ENCODE data around the gene LRRC14B.
"Not testable (repeated sequence)": the region's sequence is repeated elsewhere in the genome, so short reads cannot be mapped to it uniquely, and the experiment has no call there.

- TF ChIP-seq CTCF (conservative IDR thresholded peaks at IDR 0.05; ENCODE audit: low read depth in 2 of 2); EZH2 (IDR thresholded peaks at IDR 0.05; ENCODE audit: low read depth, unreplicated experiment); REST (IDR thresholded peaks at IDR 0.05; ENCODE audit: unreplicated experiment); POLR2AphosphoS5 (IDR thresholded peaks at IDR 0.05; ENCODE audit: low read depth); STAT1 (IDR thresholded peaks at IDR 0.05; ENCODE audit: unreplicated experiment); CREB1 (CRISPR knock-in tag; IDR thresholded peaks at IDR 0.05; ENCODE audit: low read depth); ZNF114 (CRISPR knock-in tag; IDR thresholded peaks at IDR 0.05); NANOG (IDR thresholded peaks at IDR 0.05; ENCODE audit: borderline replicate concordance); EZH2phosphoT487 (IDR thresholded peaks at IDR 0.05; ENCODE audit: unreplicated experiment); ETS1 (IDR thresholded peaks at IDR 0.05); JUNB (IDR thresholded peaks at IDR 0.05; ENCODE audit: unreplicated experiment); ZNF331 (CRISPR knock-in tag; IDR thresholded peaks at IDR 0.05; ENCODE audit: low read depth); ZNF462 (CRISPR knock-in tag; IDR thresholded peaks at IDR 0.05): not testable (repeated sequence)
These were observed 54.4 kb downstream of the LRRC14B start for GRCh38 chr5:245717-246116.

Data from GM23338 (cell line).